ENCODE measurements around the gene CBR4. TPM values are rescaled to one million over a fixed set of nuclear protein-coding genes. Genes with fewer than 3 reads are reported as not detected.
"Not testable (repeated sequence)": the region's sequence is repeated elsewhere in the genome, so short reads cannot be mapped to it uniquely, and the experiment has no call there.

Gene CBR4
- total RNA-seq, 1 experiment from 2014 or later = 16.3 TPM

DNA sequence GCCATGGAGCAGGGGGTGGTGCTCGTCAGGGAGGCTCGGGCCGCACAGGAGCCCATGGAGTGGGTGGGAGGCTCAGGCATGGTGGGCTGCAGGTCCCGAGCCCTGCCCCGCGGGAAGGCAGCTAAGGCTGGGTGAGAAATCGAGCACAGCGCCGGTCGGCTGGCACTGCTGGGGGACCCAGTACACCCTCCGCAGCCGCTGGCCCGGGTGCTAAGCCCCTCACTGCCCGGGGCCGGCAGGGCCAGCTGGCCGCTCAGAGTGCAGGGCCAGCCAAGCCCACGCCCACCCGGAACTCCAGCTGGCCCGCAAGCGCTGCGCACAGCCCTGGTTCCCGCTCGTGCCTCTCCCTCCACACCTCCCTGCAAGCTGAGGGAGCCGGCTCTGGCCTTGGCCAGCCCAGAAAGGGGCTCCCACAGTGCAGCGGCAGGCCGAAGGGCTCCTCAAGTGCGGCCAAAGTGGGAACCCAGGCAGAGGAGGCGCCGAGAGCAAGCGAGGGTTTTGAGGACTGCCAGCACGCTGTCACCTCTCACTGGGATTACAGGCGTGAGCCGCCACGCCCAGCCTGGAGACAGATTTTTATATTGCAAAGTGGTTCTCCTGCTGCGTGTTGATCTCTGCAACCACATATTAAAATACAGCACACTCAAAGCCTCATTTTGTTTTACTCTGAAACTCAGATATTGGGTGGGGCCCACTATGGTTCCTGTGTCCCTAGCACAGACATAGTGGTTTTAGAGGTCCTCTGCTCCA is 26.0 kb upstream of the CBR4 start:
- not testable (repeated sequence) for DNase-seq (ENCODE audit: low read depth)

DNA sequence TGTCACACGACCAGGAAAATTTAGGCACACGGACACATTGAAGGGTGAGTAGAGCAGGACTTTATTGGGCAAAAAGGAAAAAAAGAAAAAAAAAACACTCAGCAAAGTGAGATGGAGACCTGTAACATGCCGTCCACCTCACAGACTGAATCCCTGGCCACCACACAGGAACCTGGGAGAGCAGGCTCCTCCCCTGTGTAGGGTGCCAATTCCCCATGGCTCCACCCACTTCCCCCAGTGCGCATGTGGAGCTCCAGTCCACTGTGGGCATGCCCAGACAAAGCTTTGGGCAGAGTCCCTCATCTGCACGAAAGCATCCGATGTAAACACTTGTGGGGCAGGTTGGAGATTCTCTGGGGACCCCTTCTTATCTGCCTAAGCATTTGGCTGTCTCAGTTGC is 23.6 kb upstream of the CBR4 start:
- DNase-seq (ENCODE audit: low read depth) = peak; percentile 36

DNA sequence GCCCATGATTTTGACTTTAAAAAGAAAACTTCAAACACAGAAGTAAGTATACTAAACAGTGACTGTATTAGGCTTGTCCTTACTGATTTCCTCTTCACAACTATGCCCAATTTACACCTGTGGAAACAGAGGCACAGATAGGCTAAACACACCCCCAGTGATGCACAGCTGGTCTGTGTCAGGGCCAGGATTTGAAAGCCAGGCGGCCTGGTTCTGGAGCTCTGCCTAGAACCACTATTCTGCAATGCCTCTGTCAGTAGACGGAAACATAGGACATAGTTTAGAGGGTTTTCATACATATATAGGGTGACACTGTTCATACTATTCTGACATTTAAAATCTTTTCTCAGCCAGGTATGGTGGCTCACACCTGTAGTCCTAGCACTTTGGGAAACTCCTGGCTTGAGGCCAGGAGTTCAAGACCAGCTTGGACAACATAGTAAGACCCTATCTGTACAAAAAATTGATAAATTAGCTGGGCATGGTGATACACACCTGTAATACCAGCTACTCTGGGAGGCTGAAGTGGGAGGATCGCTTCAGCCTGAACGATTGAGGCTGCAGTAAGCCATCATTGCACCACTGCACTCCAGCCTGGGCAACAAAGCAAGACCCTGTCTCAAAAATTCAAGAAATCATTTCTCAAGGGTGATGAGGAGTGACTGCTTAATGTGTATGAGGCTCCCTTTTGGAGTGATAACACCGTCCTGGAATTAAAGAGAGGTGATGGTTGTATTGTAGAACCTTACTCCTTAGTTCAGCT is 23.0 kb upstream of the CBR4 start:
- DNase-seq (ENCODE audit: low read depth) = no peak

DNA sequence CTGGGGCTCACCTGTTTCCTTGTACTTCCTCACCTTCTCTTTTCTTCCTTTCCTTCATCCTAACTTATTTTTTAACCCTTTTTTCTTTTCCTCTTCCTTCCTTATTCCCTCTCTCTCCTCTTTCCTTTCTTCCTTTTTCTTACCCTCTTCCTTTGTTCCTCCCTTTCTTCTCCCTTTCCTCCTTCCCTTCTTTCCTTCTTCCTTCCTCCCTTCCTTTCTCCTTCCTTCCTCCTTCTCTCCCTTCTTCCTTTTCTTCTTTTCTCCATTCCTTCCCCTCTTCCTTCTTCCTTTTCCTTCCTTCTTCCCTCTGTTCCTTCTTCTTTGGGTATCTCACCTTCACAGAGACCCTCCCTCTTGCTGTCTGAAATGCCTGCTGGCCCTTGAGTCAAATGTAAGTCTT is 22.1 kb upstream of the CBR4 start:
- no peak for DNase-seq (ENCODE audit: low read depth)

DNA sequence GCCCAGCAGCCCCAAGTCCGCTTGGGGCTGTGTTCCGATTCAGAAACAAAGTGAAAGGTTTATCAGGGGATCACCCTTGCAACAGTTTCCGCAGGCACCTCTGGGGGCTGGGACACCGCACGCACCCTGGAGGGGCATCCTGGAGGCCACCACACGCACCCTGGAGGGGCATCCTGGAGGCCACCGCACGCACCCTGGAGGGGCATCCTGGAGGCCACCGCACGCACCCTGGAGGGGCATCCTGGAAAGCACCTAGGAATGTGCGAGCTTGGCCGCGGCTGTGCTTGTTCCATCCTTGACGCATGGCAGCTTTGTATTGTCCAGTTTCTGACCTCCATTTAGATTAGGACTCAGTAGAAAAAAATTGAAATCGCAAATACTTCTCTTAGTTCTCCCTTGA is 21.3 kb upstream of the CBR4 start:
- no peak for DNase-seq (ENCODE audit: low read depth)

DNA sequence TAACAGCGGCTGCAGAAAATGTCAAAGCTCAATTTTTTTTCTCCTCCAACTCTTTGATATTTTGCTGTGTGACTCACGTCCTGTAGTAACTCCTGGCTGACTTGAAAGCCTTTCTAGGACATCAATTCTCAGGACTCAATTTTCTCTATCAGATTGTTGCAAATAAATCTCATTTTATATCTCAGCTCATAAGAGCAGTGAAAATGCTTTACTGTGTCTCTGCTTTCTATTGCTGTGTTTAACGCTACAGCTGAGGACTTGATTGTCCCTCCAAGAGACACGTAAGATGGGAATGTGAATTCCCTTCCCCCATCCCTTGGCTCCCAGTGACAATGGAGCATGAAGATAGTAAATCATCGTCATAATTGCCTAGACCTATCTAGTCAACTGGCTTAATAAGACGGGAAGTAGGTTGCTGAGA is 20.5 kb upstream of the CBR4 start:
- peak; percentile 76 for DNase-seq (ENCODE audit: low read depth)

DNA sequence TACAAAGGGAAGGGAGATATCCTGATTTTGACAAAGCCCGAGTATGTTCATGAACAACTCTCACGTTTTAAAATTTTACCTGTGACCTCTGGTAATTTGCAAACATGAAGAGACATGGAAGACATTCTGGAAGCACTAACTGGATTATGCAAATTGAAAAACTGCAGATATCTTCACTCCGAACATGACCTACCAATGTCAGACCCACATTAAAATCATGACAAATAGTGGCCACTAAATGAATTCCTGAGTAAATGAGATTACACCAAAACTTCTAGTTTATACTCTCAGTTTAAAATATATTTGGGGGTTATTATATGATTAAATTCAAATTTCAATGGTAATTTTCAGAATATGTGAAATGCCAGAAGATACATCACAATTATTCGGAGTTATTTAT is 19.9 kb upstream of the CBR4 start:
- DNase-seq (ENCODE audit: low read depth) = no peak

DNA sequence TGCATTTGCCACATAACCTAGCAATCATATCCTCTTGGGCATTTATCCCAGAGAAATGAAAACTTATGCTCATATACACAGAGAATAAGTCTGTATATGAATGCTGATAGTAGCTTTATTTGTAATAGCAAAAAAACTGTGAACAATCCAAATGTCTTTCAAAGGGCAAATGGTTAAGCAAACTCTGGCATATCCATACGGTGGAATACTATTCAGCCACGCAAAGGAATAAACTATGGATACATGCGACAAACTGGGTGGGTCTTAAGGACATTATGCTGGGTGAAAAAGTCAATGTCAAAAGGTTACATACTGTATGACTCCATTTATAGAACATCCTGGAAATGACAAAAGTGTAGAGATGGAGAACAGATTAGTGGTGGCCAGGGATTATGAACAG is 17.6 kb upstream of the CBR4 start:
- no peak for DNase-seq (ENCODE audit: low read depth)

DNA sequence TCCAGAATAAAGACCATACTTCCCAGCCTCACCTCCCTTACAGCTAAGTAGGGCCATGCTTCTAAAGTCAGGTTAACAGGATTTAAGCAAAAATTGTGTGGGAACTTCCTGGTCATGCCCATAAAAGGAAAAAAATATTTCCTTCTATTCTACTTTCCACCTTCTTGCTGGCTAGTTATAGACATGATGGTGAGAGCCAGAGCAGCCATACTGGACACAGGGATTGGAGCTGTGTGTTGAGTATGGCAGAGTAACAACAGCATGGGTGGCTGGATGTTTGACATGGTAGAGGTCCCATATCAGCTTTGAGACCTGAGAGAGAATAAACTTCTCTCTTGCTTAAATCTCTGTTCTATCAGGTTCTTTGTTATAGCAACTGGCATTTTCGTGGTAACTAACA is 15.1 kb upstream of the CBR4 start:
- no peak for DNase-seq (ENCODE audit: low read depth)

DNA sequence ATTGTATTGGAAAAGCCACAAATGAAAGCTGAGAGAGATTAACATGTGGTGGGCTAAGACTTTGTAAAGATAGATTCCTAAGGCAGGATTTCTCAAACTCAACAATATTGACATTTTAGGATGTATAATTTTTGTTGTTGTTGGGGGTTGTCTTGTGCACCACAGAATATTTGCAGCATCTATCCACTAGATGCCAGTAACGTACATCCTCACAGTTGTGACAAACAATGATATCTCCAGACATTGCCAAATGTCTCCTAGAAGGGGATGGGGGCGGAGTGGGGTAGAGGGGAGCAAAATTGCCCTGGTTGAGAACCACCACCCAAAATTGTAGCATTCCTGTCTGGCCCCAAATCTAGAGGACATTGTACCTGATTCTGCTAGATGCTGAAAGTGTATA is 14.7 kb upstream of the CBR4 start:
- DNase-seq (ENCODE audit: low read depth) = peak; percentile 50

DNA sequence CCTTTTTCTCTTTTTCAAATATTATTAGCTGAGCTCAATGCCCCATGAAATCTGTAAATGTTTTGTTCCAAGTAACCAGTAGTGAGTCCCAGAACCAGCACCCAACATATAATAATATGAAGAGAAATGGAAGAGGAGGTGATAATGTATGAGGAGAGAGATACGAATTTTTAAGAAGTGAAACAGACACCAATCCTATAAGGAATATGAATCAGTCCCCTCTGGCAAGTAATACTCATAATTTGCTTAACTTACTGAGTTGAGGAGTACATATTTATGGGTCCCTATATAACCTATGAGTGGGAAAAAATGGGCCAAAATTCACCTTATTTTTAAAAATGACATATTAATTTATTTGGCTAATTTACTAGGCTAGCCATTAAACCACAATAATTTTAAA is 8.4 kb upstream of the CBR4 start:
- no peak for DNase-seq (ENCODE audit: low read depth)

DNA sequence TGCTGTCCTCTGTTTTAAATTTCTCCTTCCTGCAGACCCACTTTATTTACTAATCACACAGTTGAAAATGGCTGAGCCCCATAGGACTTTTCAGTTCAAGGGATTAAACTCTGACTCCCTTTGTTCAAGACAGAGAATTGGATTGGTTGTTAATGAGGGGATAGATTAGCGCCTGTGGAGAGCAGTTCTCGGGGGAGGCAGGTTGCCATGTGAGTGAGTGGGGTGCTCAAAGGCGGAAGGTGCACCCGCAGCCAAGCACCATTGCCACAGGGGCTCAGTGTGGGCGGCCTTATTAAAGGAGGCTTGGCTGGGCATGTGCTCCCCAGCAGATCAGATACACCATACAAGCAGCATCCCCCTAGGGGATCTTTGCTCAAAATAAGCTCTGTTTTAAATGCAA is 7.9 kb upstream of the CBR4 start:
- DNase-seq (ENCODE audit: low read depth) = no peak

DNA sequence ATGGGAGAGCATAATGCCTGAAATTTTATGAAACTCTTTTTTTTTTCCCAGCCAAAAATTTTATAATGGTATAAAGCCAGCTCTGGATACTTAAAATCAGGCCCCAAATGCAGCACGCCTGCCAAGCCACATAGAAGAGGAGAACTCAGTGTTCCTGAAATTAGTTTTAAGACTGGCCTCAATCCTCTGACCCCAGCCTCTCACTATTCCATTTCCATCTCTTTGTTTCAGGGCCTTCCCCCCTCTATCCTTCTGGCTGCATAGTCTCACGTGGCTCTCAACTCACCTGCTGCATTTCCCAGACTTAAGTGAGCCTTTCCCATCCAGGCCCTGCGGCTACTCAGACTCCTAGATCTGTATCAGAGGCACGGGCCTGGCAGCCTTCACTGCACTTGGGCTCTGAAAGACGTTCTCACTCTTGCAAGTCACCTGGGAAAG is 5.2 kb upstream of the CBR4 start:
- no peak for DNase-seq (ENCODE audit: low read depth)

DNA sequence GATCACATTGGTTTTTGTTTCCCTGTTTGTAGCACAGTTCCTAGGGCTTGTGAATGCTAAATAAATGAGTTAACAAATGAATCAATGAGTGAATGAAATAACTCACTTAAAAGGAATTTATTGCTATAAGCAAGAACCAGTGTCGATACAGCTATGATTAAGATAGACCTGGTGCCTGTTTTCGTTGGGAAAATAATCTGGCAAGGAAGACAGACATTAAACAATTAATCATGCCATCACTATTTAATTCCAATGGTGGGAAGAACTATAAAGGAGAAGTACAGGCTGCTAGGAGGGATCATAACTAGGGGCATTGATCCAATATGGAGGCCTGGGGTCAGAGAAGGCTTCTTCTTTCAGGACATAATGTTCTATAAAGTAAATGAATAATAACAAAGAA is 4.5 kb upstream of the CBR4 start:
- no peak for DNase-seq (ENCODE audit: low read depth)

DNA sequence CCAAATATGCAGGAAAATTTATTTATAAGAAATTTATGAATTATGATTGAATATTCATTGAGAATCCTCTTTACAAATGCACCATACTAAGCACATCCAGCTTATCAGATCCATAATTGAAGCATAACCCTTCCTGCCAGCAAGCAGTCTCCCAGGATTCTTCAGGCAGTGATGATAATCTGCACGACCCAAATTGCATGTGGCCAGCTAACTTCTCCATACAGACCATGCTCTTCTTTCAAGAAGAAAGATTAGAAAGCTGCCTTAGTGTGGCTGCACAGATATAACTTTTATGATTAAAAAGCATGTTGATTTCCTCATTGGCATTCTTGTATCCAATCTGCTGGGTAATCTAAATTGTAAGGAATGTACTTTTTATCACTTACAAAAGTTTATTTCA is 3.3 kb upstream of the CBR4 start:
- no peak for DNase-seq (ENCODE audit: low read depth)

DNA sequence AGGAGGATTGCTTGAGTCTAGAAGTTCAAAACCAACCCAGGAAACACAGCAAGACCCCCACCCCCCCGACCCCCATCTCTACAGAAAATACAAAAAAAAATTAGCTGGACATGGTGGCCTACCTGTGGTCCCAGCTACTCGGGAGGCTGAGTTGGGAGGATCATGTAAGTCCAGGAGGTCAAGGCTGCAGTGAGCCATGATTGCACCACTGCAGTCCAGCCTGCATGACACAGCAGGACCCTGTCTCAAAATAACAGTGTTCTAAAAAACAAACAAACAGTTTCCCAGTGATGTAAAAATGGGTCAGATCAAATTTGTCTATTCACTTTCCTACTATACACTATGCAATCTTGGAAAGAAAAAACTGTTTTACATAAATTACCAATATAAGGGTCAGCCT is 2.0 kb upstream of the CBR4 start:
- DNase-seq (ENCODE audit: low read depth) = no peak

DNA sequence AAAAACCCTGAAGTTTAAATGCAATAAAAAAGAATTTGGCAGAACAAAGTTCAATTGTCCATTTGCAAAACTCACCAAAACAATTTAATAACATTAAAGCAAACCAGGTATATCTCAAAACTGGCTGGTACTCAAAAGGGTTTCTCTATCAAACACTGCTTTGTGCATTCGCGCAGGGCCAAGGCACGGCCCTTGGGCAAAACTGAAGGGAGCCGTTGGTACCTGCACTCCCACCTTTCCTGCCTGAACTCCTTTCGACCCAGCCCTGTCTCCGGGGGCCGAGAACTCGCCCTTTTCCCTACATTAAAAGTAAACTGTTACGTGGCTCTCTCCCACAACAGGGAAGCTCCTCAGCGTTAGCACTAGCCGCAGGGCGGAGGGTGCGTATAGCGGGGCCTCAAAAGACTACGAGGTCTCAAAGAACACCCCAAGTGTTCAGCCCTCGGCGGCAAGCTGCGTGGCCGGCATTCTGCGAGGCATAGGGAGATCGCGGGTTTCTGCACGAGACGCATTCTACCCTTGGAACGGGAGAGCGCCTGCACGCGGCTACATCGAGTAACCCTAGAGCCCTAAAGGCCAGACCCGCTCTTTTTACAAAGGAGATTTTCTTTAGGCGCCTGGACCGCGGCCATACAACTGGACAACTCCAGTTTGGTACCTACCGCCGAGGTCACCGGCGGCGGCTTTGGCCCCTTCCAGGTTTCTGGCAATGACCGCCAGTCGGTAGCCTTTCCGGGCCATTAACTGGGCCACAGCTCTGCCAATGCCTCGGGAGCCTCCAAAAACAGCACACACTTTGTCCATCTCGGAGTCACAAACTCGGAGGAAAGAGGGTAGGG is 550 bp downstream of the CBR4 start:
- DNase-seq (ENCODE audit: low read depth) = peak; percentile 63

DNA sequence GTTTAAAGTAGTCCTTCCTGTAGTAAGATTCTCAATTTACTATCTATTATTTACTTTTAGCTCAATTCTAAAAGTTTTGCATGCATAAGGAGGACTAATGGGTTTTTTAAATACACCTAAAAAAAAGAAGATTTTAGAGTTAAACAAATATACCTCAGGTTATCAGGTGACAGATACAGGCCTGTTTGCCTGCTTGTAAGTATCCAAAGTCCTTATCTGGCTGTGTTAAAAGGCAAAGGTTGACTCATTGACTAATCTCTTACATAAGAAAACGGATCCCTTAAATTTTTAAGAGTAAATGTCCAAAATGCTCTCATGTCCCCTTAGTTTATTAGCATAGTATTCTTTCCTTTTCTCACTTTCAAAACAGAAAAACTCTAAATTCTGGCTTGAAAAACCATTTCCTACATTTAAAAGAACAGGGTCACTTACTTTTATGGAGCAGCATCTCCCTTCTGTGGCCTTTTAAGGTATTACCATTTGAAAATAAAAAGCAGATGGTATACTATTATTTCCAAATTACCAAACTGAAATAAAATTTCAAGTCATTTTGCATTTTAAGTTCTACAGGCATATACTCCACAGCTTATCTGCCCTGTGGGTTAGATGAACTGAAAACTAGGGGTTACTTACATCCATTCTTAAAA is 4.5 kb downstream of the CBR4 start:
- no peak for DNase-seq (ENCODE audit: low read depth)

DNA sequence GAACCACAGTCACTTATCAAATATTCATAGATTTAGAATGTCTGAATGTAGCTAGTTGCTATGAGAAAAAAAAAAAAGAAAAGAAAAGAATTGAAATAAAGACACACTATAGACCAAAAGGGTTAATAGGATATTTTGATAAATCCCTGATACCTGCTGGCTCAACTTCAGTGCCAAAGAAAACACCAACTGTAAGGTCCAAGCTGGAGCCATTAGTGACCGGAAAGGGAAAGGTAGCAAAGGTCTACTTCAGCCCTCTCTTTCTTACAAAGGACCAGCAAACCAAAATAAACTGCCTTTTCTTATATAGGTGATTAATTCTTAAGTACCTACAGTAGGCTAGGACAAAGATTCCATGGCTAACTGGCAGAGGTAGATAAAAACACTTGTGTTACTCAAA is 9.7 kb downstream of the CBR4 start:
- DNase-seq (ENCODE audit: low read depth) = no peak

DNA sequence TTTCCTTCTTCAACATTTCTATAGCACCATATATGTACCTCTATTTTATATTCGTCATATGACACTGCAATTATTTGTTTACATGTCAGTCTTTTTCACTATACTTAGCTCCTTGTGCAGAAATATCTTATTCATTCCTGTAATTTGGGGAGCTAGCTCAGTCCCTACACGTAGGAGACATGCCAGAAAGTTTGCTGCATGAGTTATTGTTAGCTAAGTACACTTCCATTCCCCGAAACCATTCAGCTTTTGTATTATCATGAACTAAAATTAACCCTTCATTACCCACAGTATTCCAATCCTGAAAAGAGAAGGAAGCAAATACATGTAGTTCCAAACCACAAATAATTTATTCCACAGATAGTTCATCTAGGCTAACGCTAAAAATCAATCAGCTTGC is 10.2 kb downstream of the CBR4 start:
- DNase-seq (ENCODE audit: low read depth) = no peak

DNA sequence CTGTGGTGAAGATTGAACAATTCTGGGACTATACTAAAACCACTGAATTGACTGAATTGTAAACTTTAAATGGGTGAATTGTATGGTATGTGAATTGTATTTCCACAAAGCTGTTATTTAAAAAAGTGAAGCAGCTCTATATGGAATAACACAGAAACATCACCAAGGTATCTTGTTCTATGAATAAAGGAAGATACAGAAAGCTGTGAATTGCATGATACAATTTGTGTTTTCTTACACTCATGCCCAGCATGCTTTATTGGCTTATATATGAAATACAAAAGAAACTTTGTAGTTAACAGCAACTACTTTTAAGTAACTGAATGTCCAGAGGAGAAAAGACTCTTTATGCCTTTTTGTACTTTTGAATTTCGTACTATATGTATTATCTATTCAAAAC is 11.5 kb downstream of the CBR4 start:
- no peak for DNase-seq (ENCODE audit: low read depth)
